ENCODE measurements around the gene ZNF813.
"Not testable (repeated sequence)": the region's sequence is repeated elsewhere in the genome, so short reads cannot be mapped to it uniquely, and the experiment has no call there.

DNA sequence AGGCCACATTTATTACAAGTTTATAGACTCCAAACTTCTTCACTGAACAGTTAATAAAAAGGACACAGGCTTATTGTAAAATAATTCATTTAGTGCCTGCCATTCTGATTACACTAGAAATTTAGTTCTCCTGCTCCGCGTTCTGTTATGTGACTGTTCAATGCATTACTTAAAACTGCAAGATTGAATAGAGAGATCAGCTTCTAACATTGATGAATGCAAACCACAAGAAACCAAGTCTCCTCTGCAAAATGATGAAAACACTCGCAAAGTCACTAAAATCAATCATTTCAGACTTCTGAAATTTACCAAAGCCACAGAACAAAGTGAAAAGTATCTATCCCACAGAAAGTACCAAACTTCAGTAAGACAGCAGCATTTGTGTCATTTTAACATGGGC is 47.5 kb downstream of the ZNF813 start:
- TF ChIP-seq, protein P1, sequence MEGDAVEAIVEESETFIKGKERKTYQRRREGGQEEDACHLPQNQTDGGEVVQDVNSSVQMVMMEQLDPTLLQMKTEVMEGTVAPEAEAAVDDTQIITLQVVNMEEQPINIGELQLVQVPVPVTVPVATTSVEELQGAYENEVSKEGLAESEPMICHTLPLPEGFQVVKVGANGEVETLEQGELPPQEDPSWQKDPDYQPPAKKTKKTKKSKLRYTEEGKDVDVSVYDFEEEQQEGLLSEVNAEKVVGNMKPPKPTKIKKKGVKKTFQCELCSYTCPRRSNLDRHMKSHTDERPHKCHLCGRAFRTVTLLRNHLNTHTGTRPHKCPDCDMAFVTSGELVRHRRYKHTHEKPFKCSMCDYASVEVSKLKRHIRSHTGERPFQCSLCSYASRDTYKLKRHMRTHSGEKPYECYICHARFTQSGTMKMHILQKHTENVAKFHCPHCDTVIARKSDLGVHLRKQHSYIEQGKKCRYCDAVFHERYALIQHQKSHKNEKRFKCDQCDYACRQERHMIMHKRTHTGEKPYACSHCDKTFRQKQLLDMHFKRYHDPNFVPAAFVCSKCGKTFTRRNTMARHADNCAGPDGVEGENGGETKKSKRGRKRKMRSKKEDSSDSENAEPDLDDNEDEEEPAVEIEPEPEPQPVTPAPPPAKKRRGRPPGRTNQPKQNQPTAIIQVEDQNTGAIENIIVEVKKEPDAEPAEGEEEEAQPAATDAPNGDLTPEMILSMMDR (IDR thresholded peaks at IDR 0.05), result not testable (repeated sequence)
- not testable (repeated sequence) for TF ChIP-seq POLR2A (IDR thresholded peaks at IDR 0.05)

Data from testis (tissue), 2 donors.